ENCODE data around the gene MID1IP1. TPM values are rescaled to one million over a fixed set of nuclear protein-coding genes. Genes with fewer than 3 reads are reported as not detected.

Gene MID1IP1
- total RNA-seq, 1 donor from 2014 or later, result 14.6 TPM

DNA sequence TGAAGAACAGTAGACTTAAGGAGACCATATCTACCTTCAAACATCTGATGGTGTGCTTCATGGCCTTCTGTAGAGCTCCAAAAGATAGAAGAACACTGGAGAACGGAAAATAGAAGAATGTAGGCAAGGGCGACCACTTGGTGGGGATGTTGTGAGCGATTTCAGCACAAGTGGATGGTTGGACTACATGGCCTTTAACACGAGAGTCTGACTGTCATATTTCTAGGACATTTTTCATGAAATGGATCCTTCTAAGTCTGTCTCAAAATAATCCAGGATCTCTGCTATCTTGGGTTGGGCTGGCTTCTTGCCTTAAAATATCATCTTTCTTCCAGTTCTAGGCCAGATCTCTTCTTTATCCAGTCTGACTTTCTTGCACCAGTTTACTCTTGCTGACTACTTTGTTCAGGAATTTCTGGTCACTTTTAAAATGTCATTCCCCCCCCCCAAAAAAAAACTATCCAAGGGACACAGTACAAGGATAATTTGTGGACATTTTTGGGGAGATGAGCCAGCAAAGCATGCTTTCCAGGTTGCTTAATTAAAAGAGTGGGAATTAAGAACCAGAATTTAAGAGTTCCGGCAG lies 1.2 kb upstream of the MID1IP1 start:
- no peak overlapping the region for H3K9ac ChIP-seq (ENCODE audit: low read depth in 1 of 3, low read length in 3 of 3)
- H3K9me3 ChIP-seq (ENCODE audit: control insufficient read depth in 3 of 3, low read length in 3 of 3), result no peaks in the 10 kb centered on the region
- H3K36me3 ChIP-seq (ENCODE audit: control insufficient read depth in 3 of 3, insufficient read depth in 3 of 3, low read length in 3 of 3), result peaks cover 3 to 4% (median 4%) of the 10 kb centered on the region in 3 donors
- H3K27me3 ChIP-seq (ENCODE audit: control insufficient read depth in 3 of 3, insufficient read depth in 3 of 3, low read length in 3 of 3), result no peaks in the 10 kb centered on the region
- peaks cover 3 to 4% (median 3%) of the 10 kb centered on the region in 3 donors for H3K4me1 ChIP-seq (ENCODE audit: control insufficient read depth in 3 of 3, insufficient read depth in 3 of 3, low read length in 3 of 3)
- no peak overlapping the region for H3K4me3 ChIP-seq (ENCODE audit: low read length in 3 of 3)
- H3K27ac ChIP-seq (ENCODE audit: low read depth, low read length), result peak overlapping the region; percentile 98

DNA sequence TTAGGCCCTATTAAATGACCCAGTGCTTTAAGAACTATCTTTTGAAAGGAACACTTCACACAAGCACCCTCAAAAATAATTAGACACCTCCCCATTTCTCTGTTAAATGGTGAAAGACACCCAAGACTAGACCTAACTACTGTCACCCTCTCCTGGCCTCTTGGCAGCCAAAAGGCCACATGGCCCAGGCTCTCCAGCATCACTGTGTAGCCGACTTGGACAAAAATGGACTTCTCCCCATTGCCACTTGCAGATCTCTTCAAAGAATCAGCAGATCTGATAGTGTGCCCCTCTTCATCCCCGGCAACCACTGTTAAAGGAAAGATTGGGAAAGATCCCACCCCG lies 2.0 kb downstream of the MID1IP1 start:
- Histone ChIP-seq H3K9me3 (ENCODE audit: control insufficient read depth in 3 of 3, low read length in 3 of 3) (no peaks in the 10 kb centered on the region), H3K9ac (ENCODE audit: low read depth in 1 of 3, low read length in 3 of 3) (peak overlapping the region; percentile 82 to 92 (median 91)), H3K4me3 (ENCODE audit: low read length in 3 of 3) (peak overlapping the region; percentile 51 to 70 (median 68)), H3K27me3 (ENCODE audit: control insufficient read depth in 3 of 3, insufficient read depth in 3 of 3, low read length in 3 of 3) (no peaks in the 10 kb centered on the region), H3K27ac (ENCODE audit: low read depth, low read length) (peak overlapping the region; percentile 98), H3K36me3 (ENCODE audit: control insufficient read depth in 3 of 3, insufficient read depth in 3 of 3, low read length in 3 of 3) (peaks cover 6 to 8% (median 7%) of the 10 kb centered on the region in 3 donors), H3K4me1 (ENCODE audit: control insufficient read depth in 3 of 3, insufficient read depth in 3 of 3, low read length in 3 of 3) (peaks cover 3 to 4% (median 3%) of the 10 kb centered on the region in 3 donors)

DNA sequence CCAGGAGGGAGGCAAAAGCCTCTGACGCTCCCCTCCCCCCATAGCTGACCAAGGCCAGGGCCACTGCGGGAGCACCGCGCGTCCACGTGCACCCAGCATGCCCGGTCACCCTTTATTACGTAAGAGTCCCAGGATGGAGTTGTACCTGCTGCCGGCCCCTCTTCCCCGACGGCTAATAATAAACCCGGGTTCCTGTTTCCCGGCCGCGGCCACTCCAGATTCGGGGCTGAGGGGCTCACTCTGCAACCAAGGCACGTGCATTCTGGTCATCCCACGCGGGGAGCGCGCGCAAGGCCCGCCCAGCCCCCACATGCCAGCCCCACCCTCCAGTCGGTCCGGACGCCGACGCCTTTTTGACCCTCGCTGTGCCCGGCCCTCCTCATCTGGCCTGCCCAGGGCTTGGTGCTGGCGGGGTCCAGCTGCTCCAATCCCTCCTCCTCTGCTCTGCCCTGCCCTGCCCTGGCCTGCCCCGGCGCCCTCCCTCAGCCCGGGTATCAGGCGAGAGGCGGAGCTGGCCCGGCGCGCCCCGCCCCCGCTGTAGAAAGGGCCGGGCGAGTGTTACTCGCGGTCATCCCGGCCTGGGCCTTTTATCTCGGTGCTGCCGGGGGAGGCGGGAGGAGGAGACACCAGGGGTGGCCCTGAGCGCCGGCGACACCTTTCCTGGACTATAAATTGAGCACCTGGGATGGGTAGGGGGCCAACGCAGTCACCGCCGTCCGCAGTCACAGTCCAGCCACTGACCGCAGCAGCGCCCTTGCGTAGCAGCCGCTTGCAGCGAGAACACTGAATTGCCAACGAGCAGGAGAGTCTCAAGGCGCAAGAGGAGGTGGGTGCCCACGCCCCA lies 2.6 kb downstream of the MID1IP1 start:
- H3K4me3 ChIP-seq (ENCODE audit: low read length in 3 of 3), result peak overlapping the region; percentile 80 to 95 (median 87)
- peak overlapping the region; percentile 98 for H3K27ac ChIP-seq (ENCODE audit: low read depth, low read length)
- no peaks in the 10 kb centered on the region for H3K9me3 ChIP-seq (ENCODE audit: control insufficient read depth in 3 of 3, low read length in 3 of 3)
- peaks cover 6 to 8% (median 7%) of the 10 kb centered on the region in 3 donors for H3K36me3 ChIP-seq (ENCODE audit: control insufficient read depth in 3 of 3, insufficient read depth in 3 of 3, low read length in 3 of 3)
- peaks cover 3 to 4% (median 3%) of the 10 kb centered on the region in 3 donors for H3K4me1 ChIP-seq (ENCODE audit: control insufficient read depth in 3 of 3, insufficient read depth in 3 of 3, low read length in 3 of 3)
- H3K27me3 ChIP-seq (ENCODE audit: control insufficient read depth in 3 of 3, insufficient read depth in 3 of 3, low read length in 3 of 3), result no peaks in the 10 kb centered on the region
- peak overlapping the region; percentile 91 to 94 (median 92) for H3K9ac ChIP-seq (ENCODE audit: low read depth in 1 of 3, low read length in 3 of 3)

DNA sequence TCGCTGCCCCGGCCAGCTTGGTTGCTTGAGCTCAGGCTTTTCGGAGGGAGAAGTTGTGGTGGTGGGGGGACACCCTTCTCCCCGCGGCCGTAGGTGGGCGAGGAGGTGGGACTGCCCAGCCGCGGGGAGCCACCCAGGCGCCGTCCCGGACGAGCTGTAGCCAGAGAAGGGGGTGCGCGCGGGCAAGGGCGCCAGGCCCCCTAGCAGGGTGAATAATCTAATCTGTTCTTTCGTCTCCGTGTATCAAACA lies 3.1 kb downstream of the MID1IP1 start:
- Histone ChIP-seq H3K27me3 (ENCODE audit: control insufficient read depth in 3 of 3, insufficient read depth in 3 of 3, low read length in 3 of 3) (no peaks in the 10 kb centered on the region), H3K36me3 (ENCODE audit: control insufficient read depth in 3 of 3, insufficient read depth in 3 of 3, low read length in 3 of 3) (peaks cover 6 to 8% (median 7%) of the 10 kb centered on the region in 3 donors), H3K27ac (ENCODE audit: low read depth, low read length) (peak overlapping the region; percentile 98), H3K9ac (ENCODE audit: low read depth in 1 of 3, low read length in 3 of 3) (peak overlapping the region; percentile 91 to 94 (median 92)), H3K4me3 (ENCODE audit: low read length in 3 of 3) (peak overlapping the region; percentile 80 to 95 (median 87)), H3K9me3 (ENCODE audit: control insufficient read depth in 3 of 3, low read length in 3 of 3) (no peaks in the 10 kb centered on the region), H3K4me1 (ENCODE audit: control insufficient read depth in 3 of 3, insufficient read depth in 3 of 3, low read length in 3 of 3) (peaks cover 3 to 4% (median 3%) of the 10 kb centered on the region in 3 donors)

DNA sequence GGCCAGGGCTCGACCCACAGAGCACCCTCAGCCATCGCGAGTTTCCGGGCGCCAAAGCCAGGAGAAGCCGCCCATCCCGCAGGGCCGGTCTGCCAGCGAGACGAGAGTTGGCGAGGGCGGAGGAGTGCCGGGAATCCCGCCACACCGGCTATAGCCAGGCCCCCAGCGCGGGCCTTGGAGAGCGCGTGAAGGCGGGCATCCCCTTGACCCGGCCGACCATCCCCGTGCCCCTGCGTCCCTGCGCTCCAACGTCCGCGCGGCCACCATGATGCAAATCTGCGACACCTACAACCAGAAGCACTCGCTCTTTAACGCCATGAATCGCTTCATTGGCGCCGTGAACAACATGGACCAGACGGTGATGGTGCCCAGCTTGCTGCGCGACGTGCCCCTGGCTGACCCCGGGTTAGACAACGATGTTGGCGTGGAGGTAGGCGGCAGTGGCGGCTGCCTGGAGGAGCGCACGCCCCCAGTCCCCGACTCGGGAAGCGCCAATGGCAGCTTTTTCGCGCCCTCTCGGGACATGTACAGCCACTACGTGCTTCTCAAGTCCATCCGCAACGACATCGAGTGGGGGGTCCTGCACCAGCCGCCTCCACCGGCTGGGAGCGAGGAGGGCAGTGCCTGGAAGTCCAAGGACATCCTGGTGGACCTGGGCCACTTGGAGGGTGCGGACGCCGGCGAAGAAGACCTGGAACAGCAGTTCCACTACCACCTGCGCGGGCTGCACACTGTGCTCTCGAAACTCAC lies 3.6 kb downstream of the MID1IP1 start:
- peak overlapping the region; percentile 91 to 94 (median 92) for H3K9ac ChIP-seq (ENCODE audit: low read depth in 1 of 3, low read length in 3 of 3)
- no peaks in the 10 kb centered on the region for H3K9me3 ChIP-seq (ENCODE audit: control insufficient read depth in 3 of 3, low read length in 3 of 3)

DNA sequence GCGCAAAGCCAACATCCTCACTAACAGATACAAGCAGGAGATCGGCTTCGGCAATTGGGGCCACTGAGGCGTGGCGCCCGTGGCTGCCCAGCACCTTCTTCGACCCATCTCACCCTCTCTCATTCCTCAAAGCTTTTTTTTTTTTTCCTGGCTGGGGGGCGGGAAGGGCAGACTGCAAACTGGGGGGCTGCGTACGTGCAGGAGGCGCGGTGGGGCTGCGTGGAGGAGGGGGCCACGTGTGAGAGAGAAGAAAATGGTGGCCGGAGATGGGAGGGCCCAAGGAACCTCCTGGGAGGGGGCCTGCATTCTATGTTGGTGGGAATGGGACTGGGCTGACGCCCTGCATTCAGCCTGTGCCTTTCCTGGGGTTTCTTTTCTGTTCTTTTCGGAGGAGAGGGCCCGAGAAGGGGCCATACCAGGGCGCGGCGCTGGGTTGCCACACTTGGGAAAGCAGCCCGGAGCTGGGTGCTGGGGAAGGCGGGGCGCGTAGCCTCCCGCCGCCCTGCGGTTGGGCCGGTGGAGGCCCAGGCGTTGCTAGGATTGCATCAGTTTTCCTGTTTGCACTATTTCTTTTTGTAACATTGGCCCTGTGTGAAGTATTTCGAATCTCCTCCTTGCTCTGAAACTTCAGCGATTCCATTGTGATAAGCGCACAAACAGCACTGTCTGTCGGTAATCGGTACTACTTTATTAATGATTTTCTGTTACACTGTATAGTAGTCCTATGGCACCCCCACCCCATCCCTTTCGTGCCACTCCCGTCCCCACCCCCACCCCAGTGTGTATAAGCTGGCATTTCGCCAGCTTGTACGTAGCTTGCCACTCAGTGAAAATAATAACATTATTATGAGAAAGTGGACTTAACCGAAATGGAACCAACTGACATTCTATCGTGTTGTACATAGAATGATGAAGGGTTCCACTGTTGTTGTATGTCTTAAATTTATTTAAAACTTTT lies 4.5 kb downstream of the MID1IP1 start:
- peak overlapping the region; percentile 91 to 94 (median 92) for H3K9ac ChIP-seq (ENCODE audit: low read depth in 1 of 3, low read length in 3 of 3)
- H3K9me3 ChIP-seq (ENCODE audit: control insufficient read depth in 3 of 3, low read length in 3 of 3), result no peaks in the 10 kb centered on the region
- peak overlapping the region; percentile 98 for H3K27ac ChIP-seq (ENCODE audit: low read depth, low read length)
- H3K36me3 ChIP-seq (ENCODE audit: control insufficient read depth in 3 of 3, insufficient read depth in 3 of 3, low read length in 3 of 3), result peaks cover 6 to 8% (median 7%) of the 10 kb centered on the region in 3 donors
- no peaks in the 10 kb centered on the region for H3K27me3 ChIP-seq (ENCODE audit: control insufficient read depth in 3 of 3, insufficient read depth in 3 of 3, low read length in 3 of 3)
- H3K4me1 ChIP-seq (ENCODE audit: control insufficient read depth in 3 of 3, insufficient read depth in 3 of 3, low read length in 3 of 3), result peaks cover 2 to 3% (median 3%) of the 10 kb centered on the region in 3 donors
- H3K4me3 ChIP-seq (ENCODE audit: low read length in 3 of 3), result peak overlapping the region; percentile 80 to 95 (median 87)

More for the DNA sequence above, 3.6 kb downstream of the MID1IP1 start:
- peak overlapping the region; percentile 80 to 95 (median 87) for H3K4me3 ChIP-seq (ENCODE audit: low read length in 3 of 3)
- no peaks in the 10 kb centered on the region for H3K27me3 ChIP-seq (ENCODE audit: control insufficient read depth in 3 of 3, insufficient read depth in 3 of 3, low read length in 3 of 3)
- peaks cover 3 to 4% (median 3%) of the 10 kb centered on the region in 3 donors for H3K4me1 ChIP-seq (ENCODE audit: control insufficient read depth in 3 of 3, insufficient read depth in 3 of 3, low read length in 3 of 3)
- peaks cover 6 to 8% (median 7%) of the 10 kb centered on the region in 3 donors for H3K36me3 ChIP-seq (ENCODE audit: control insufficient read depth in 3 of 3, insufficient read depth in 3 of 3, low read length in 3 of 3)
- H3K27ac ChIP-seq (ENCODE audit: low read depth, low read length), result peak overlapping the region; percentile 98

DNA sequence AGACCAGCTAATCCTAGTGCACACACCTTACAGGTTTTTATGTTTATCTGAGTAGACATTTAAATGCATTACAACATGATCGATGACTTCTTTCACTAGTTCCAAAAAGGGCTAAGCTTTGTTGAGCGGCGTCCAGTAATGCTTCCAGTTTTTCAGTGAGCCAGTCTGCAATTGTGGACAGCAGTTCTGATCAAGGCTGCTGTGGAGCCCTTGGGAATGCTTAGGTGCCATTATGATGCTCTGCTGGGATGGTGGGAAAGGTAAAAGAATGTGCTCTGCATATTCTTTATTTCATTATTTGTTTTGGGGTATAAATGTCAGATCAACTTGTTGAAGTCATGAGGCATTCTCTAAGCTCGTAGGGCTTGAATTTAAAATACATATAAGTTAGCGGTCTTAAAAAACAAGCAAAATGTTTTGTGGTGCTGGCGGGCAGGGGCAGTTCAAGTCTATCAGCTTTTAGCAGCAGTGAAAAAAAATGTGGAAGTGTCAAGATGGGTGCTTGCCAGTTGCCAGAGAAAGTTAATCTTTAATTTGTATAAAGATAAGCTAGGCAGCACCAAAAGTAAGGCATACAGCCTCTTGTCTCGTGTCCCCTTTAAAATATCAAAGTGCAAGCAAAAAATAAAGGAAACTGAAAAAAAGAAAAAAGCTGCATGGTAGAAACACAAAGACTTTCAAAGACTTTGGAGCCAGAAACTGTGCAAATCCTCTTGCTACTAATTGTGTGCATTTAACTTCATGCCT lies 5.8 kb downstream of the MID1IP1 start:
- no peaks in the 10 kb centered on the region for H3K27me3 ChIP-seq (ENCODE audit: control insufficient read depth in 3 of 3, insufficient read depth in 3 of 3, low read length in 3 of 3)
- no peaks in the 10 kb centered on the region for H3K4me1 ChIP-seq (ENCODE audit: control insufficient read depth in 3 of 3, insufficient read depth in 3 of 3, low read length in 3 of 3)
- H3K36me3 ChIP-seq (ENCODE audit: control insufficient read depth in 3 of 3, insufficient read depth in 3 of 3, low read length in 3 of 3), result peaks cover 6 to 8% (median 7%) of the 10 kb centered on the region in 3 donors
- no peaks in the 10 kb centered on the region for H3K9me3 ChIP-seq (ENCODE audit: control insufficient read depth in 3 of 3, low read length in 3 of 3)
- H3K27ac ChIP-seq (ENCODE audit: low read depth, low read length), result peak overlapping the region; percentile 98
- peak overlapping the region; percentile 37 to 95 (median 80) for H3K4me3 ChIP-seq (ENCODE audit: low read length in 3 of 3)
- peak overlapping the region; percentile 39 to 54 (median 47) for H3K9ac ChIP-seq (ENCODE audit: low read depth in 1 of 3, low read length in 3 of 3)

DNA sequence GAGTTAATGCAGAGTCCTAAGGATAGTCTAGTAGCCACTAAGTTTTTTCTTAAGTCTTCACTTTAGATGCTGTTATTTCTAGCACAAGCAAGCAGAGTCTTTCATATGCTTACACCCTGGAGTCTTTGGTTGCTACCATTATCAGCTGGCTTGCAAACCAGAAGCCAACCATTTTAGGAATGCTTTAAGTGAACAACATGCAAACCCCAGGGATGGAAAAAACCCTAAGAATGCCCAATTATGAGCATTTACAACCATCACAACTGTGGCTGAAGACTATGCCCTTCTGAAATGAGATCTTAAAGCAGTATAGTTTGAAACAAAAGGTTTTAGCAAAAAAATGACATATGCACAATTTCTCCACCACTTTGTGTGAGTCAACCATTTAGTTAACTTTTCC lies 6.6 kb downstream of the MID1IP1 start:
- Histone ChIP-seq H3K9me3 (ENCODE audit: control insufficient read depth in 3 of 3, low read length in 3 of 3) (no peaks in the 10 kb centered on the region), H3K4me3 (ENCODE audit: low read length in 3 of 3) (no peak overlapping the region), H3K27me3 (ENCODE audit: control insufficient read depth in 3 of 3, insufficient read depth in 3 of 3, low read length in 3 of 3) (no peaks in the 10 kb centered on the region), H3K9ac (ENCODE audit: low read depth in 1 of 3, low read length in 3 of 3) (no peak overlapping the region), H3K36me3 (ENCODE audit: control insufficient read depth in 3 of 3, insufficient read depth in 3 of 3, low read length in 3 of 3) (peaks cover 6 to 8% (median 7%) of the 10 kb centered on the region in 3 donors), H3K27ac (ENCODE audit: low read depth, low read length) (no peak overlapping the region), H3K4me1 (ENCODE audit: control insufficient read depth in 3 of 3, insufficient read depth in 3 of 3, low read length in 3 of 3) (no peaks in the 10 kb centered on the region)
